GM21529 (cell line): Measurements from ENCODE around the gene ETNK2.

Source experiments
- ATAC-seq: cut with Tn5 transposase; IDR thresholded peaks from one replicate; pipeline ENCODE4 v1.9.1; 2021; ENCODE audit not compliant: unreplicated experiment

The ETNK2 gene

DNA sequence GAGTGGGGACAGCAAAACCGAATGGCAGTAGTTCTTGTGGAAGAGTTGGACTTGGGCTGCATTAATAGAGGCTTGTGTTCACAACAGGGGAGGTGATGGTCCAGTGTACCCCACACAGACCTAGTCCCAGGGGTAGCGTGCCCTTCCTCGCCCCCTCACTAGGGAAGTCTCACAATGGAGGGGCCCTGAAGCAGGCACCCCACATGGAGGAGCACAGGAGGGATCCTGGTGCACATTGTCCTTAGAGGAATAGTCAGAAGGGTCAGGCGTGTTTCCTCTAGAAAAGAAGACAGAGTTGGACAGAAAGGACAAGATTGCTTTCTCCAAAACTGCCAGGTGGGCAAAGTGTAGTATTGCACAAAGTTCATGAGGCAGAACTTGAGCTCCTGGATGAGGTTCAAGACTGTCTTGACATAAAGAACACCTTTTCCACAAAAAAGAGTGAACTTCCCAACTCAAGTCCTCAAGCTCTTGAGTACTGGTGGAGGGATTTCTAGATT lies 23.3 kb downstream of the ETNK2 start:
- no peak for ATAC-seq

DNA sequence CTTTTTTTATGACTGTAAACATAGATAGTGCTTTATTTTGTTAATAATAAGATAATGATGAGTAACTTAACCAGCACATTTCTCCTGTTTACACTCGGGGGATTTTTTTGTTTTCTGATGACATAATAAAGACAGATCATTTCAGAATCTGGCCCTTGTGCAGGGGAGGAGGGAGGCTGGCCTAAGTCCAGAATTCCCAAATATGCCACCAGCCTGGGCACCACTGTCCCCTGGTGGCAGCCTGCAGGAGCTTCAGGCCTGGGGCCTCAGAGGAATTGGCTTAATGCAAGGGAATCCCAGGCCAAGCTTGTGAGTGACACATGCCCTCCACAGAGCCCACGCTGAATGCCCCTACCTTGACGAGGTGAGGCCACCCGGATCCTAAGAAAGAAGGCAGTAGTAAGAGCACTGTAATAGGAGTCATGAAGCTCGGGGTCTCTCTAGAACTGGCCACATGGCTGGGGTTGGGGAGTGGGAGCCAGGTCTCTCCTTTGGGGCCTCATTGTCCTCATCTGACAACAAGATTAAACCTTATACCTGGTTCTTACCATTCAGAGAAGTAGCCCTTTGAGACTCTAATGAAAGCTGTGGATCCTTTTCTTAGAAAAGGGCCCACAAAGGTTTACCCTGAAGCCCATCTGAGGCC lies 24.1 kb downstream of the ETNK2 start:
- no peak for ATAC-seq

DNA sequence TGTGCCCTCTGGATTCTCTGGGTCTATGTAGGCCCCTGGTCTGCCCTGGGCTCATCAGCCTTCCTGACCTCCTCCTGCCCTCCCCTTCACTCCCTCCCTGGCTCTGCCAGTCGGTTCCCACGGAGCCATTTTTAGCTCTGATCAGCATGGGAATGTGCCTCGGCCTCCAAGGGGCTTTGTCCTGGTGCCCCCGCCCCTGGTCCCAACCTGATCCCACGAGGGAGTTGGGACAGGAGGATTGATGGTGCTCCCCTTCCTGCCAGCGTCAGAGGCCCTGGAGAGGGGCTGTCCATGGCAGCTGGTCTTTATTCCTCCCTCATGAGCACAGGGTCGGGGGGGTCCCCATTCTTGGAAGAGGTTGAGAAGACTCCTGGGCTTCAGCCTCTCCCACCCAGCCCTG lies 24.9 kb downstream of the ETNK2 start:
- no peak for ATAC-seq

DNA sequence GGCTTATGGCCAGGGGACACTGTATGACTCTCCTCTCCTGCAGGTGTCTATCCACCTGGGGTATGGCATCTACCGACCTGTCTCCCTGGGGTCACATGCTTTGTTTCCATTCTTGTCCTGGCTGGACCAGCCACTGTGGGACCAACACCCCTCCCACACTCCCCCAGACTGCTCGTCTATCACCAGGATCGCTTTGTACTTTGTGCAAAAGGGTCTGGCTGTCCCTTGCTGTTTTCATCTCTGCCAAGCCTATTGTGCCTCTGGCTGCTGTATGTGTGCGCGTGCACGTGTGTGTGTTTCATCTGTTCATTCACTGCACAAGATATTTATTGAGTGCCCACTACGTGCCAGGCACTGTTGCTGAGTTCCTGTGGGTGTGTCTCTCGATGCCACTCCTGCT lies 25.5 kb downstream of the ETNK2 start:
- ATAC-seq, result no peak

DNA sequence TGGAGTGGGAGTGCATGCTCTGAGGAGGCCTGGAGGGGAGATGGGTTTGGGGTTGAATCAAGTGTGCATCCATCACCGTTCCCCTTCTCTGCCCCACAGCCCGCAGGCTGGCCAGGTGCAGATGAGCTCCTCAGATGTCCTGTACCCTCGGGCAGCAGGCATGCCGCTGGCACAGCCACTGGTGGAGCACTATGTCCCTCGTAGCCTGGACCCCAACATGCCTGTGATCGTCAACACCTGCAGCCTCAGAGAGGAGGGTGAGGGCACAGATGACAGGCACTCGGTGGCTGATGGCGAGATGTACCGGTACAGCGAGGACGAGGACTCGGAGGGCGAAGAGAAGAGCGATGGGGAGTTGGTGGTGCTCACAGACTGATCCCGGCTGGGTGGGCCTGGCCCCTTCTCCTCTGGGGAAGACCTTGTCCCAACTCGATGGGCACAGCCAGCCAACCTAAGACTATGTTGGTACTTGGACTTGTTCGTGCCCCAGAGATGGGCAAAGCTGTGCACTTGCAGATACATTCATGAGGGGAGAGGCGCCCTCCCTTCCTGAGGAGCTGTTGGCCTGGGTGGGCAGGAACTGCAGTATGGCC lies 26.0 kb downstream of the ETNK2 start:
- no peak for ATAC-seq

DNA sequence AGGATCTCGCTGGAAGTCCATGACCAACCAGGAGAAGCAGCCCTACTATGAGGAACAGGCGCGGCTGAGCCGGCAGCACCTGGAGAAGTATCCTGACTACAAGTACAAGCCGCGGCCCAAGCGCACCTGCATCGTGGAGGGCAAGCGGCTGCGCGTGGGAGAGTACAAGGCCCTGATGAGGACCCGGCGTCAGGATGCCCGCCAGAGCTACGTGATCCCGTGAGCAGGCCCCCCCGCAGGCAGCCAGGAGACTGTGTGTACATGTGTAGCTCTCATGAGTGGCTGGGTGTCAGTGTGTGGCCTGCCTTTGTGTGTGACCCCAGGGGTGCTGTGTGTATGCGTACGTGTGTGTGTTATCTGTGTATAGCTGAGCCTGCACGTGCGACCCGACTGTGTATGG lies 27.2 kb downstream of the ETNK2 start:
- no peak for ATAC-seq

DNA sequence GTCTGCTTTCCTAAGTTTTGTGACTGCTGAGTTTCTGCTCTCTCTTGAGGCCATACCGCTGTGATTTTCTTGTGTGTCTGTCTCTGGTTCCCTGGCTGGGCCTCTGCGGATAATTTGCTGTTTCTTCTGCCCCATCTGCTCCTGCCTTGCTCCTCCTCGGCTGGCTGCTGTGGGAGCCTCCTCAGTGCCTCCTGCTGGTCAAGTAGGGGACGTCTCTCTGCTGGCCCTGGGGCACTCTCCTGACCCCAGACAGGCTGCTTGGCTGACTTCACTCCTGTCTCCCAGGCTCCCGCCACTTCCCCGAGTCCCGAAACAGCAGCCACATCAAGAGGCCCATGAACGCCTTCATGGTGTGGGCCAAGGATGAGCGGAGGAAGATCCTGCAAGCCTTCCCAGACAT lies 28.5 kb downstream of the ETNK2 start:
- no peak for ATAC-seq

DNA sequence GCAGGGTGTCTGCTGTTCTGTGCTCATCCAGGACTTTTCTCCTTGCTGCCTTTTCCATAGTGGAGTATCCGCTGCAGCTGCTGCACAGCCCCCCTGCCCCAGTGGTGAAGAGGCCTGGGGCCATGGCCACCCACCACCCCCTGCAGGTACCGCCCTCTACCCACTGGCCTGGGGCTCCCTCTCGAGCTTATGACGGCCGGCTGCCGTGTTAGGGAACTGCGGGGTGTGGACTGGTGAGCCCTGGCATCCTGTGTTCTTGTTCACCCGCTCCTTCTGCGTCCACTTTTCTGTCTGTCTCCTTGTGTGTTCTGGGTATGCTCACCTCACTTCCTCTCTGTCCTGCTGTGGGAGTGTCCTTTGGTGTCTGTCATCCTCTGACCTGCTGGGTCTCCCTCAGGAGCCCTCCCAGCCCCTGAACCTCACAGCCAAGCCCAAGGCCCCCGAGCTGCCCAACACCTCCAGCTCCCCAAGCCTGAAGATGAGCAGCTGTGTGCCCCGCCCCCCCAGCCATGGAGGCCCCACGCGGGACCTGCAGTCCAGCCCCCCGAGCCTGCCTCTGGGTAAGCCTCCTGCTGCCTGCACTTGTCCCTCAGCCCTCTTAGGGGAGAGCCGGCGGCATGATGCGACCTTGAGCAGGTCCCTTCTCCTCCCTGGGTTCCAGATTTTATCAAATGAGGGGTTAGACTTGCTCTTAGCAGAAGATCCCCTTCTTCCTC lies 29.8 kb downstream of the ETNK2 start:
- no peak for ATAC-seq

DNA sequence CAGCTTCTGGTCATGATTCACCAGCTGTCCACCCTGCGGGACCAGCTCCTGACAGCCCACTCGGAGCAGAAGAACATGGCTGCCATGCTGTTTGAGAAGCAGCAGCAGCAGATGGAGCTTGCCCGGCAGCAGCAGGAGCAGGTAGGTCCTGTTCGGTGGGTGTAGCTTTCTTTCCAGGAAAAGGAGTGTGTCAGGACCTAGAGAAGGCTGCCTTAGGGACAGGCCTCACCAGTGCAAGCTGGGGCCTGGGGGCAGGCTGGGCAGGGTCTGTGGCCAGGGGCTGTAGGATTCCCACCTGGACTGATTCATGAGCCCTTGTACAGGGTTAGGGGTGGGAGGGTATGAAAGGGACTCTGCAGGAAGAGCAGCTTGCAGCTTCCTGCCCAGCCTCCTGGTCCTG lies 35.3 kb downstream of the ETNK2 start:
- no peak for ATAC-seq

DNA sequence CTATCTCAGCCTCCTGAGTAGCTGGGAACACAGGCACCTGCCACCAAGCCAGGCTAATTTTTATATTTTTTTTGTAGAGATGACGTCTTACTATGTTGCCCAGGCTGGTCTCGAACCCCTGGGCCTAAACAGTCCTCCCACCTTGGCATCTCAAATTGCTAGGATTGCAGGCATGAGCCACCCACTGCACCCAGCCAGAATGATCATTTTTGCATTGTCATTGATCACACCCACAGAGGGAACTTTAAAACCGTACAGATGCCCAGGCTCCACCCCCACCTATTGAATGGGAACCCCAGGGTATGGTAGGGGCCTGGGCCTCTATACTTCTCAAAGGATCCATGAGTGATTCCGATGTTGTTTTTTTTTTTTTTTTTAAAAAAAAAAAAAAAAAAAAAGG lies 36.7 kb downstream of the ETNK2 start:
- ATAC-seq, result no peak

DNA sequence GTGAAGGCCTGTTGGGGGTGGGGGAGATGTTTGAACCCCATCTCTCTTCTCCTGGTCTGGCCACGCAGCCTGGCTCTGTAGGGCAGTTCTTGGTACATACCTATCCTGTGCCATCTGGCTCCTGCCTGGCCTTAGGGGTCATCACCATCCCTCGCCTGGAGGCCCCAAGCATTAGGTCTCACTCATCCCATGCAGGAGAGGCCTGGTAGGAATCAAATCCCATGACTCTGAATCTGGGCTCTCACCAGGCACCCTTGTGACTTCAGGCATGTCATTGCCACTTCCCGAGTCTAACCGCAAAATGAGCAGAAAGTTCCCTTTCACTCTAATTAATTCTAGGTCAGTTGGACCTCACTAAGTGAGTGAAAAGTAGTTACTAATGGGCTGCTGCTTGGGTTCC lies 37.2 kb downstream of the ETNK2 start:
- no peak for ATAC-seq

DNA sequence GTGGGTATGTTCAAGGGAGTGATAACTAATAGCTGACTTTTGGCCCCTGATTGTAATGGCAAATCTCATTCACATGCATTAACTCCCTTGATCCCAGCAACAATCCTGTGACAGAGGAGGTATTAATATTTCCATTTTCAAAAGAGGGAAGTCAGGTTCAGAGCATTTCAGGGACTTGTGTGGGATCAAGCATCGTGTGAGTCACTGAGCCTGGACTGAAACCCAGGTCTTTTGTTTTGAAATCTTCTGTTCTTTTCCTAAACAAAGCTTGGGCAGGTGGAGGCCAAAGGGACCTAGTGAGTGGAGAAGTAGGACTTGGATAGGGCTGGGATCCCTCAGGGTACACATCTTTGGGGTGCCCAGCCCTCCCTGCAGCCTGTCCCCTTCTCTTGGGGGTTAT lies 37.9 kb downstream of the ETNK2 start:
- ATAC-seq, result no peak

DNA sequence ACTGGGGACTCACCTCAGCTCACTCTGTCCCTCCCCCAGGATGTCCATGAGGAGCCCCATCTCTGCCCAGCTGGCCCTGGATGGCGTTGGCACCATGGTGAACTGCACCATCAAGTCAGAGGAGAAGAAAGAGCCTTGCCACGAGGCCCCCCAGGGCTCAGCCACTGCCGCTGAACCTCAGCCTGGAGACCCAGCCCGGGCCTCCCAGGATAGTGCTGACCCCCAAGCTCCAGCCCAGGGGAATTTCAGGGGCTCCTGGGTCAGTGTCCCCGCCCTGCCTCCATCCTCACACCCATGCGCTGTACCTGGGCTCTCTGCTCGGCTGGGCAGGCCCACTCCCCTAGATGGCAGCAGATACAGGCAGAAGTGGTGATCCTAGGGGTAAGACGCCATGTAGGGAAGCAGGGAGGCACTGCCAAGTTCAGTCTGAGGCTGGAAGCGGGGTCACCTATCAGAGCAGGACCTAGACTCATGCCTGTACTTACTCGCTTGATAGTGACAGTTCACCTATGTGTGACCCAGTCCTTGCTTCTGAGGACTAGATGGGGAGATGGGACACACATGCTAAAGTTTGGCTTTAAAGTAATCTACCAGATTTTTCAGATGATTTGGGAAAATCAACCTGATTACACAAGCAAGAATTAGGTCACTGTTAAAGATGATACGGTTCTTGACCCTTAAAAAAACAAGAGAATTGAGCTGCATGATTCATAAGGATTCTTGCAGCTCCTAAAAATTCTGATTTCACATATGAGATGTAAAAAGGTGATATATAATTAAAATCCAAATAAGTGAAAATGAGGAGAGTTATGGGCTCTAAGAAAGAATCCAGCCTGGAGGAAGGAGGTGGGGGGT lies 38.7 kb downstream of the ETNK2 start:
- ATAC-seq, result no peak

DNA sequence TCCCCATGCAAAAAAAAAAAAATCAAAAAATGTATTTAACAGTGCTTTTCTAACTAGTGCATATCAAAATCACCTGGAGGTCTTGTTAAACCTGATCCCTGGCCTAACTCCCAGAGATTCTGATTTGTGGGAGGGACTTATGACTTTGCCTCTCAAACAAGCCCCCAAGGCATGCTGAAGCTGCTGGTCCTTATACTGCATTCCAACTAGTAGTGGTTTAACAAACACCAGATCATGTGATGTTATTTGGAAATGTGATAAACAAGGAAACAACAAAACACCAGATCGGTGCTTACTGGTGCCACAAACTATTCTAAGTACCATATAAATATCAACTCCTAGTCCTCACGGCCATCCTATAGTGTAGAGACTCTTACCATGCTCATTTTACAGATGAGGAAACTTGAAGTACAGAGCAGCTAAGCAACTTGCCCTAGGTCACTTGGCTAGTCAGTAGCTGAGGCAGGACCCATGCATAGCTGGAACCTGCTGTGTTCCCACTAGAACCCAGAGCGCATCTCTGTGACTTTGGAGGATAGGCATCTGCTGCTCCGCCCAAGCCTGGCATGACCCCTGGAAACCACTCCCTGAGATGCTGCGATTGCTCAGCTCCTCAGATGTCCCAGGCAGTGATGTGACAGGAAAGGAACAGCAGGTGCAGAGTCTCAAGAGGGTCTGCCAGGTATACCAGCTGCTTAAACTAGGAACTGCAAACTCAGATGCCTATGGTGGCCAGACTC lies 40.8 kb downstream of the ETNK2 start:
- ATAC-seq, result no peak

DNA sequence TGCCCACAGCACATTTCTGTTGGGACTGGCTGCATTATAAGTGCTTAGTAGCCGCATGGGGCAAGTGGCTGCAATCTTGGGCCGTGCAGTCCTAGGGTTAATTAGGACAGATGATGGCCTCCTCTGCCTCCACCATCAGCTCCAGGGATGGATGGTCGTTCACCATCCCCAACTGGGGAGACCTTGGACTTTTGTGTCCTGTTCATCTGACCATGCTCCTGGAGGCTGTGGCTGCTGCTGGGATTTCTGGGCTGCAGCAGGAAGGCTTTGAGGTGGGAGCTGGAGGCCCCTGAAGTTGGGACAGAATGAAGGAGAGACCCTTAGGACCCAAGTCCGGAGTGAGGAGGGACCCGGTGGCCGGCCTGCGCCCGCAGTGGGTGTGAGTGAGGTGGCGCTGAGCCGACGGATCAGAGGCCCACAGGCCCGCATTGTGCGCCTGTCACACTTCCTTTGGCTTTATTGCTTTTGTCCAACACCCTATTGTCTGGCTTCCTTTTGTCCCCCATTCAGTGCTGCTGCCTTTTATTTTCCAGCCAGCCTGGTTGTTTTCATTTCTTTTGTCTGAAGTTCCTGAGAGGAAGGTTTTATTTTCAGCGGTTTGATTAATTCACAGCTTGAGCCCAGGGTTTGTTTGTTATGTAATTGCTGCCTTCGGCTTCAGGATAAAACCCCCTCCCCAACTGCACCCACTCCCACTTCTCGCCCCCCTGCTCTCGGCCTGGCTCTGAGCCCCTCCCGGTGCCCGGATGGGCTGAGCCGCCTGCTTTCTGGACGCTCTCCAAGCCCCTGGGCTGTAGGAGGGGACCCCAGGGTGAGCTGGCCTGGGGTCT lies 43.3 kb downstream of the ETNK2 start:
- ATAC-seq, result no peak

DNA sequence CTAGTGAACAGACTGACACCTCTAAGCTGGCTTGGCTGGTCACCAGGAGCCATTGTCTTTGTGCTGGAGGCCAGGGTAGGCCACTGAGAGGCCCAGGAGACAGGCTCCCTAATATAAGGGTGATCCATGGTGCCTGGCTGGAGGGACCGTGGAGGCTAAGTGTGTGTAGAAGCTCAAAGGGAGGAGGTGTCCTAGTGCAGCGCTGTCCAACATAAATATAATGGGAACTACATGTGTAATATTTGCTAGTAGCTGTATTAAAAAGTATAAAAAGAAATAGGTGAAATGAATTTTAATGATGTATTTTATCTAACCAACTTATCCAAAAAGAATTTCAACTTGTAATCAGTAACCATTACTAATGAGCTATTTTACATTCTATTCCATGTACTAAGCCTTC lies 44.0 kb downstream of the ETNK2 start:
- ATAC-seq, result no peak

DNA sequence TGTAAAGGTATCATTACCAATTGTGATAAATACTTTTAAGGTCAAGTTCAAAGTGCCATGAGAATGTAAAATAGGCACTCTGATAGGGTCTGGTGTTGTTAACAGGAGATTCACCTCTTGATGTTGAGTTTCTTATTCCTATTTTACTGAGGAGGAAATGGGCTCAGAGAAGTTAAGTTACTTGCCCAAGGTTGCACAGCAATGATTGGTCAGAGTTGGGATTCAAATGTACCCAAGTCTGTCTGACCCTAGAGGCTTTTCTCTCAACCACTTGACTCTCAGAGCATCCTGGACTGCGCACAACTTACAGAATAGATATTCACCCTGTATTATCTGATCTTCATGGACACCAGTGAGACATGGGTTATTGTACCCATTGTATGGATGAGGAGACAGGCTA lies 45.0 kb downstream of the ETNK2 start:
- ATAC-seq, result no peak

DNA sequence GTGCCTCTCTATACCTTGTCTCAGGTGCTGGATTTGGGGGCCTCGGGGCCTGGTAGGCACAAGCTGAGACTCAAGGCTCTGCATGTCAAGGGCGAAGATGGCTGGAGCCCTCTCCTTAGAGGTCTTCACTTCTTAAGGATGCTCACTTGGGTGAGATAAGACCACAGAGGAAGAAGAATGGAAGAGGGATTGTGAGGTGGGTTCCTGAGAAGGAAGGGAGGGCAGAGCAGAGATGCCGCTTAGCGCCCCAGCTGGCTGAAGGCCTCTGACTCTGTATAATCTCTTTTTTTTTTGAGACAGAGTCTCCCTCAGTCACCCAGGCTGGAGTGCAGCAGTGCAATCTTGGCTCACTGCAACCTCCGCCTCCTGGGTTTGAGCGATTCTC lies 46.7 kb downstream of the ETNK2 start:
- no peak for ATAC-seq

DNA sequence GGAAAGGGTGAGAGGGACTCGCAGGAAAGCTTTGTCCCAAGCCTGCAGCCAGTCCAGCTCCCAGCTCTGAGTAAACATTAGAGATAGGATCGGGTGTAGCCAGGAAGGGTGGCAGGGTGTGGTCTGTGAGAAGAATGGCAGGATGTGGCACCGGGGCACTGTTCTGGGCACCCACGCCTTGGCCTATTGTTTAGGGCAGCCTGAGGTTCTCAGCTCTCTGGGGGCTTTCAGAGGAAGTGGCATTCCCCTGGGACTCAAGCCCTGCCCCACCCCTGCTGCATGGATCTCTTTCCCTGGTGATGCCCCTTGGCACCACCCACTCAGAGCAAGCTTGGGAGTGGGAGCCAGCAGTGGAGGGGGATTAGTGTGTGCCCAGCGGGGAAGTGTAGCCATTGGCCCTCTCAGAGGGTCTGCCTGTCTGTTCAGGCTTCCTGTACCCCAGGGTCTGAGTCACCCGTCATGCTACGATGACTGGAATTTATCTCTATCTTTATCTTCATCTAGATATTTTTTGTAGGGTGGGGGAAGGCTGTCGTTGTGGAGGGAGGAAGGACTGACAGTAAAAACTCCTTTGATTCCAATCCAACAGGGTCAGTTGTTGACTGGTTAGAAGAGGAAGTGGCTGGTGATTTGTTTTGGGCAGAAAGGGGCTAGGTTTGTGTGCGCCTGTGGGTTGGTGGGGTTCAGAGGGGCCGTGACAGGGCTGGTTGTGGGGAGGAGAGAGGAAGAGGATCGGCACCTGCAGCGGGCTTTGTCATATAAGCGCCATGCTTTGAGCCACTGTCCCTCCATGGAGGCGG lies 47.3 kb downstream of the ETNK2 start:
- ATAC-seq, result no peak
